Measurements from ENCODE around the gene KCNH3.

- TF ChIP-seq, protein P1, sequence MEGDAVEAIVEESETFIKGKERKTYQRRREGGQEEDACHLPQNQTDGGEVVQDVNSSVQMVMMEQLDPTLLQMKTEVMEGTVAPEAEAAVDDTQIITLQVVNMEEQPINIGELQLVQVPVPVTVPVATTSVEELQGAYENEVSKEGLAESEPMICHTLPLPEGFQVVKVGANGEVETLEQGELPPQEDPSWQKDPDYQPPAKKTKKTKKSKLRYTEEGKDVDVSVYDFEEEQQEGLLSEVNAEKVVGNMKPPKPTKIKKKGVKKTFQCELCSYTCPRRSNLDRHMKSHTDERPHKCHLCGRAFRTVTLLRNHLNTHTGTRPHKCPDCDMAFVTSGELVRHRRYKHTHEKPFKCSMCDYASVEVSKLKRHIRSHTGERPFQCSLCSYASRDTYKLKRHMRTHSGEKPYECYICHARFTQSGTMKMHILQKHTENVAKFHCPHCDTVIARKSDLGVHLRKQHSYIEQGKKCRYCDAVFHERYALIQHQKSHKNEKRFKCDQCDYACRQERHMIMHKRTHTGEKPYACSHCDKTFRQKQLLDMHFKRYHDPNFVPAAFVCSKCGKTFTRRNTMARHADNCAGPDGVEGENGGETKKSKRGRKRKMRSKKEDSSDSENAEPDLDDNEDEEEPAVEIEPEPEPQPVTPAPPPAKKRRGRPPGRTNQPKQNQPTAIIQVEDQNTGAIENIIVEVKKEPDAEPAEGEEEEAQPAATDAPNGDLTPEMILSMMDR (conservative IDR thresholded peaks at IDR 0.05; ENCODE audit: low read length), result no peak
- TF ChIP-seq EZH2phosphoT487 (IDR thresholded peaks at IDR 0.05; ENCODE audit: borderline replicate concordance, low read depth, low read length), result no peak
These were observed 7.0 kb downstream of the KCNH3 start for GRCh38 chr12:49545815-49546214.
